ENCODE measurements around the gene EEFSEC.

The EEFSEC gene

GRCh38 chr3:128263946-128264345, 110.7 kb downstream of the EEFSEC start:
- no peak for DNase-seq (ENCODE audit: low read depth)
- TF ChIP-seq CTCF (IDR thresholded peaks at IDR 0.05; ENCODE audit: control insufficient read depth, insufficient read depth, low read depth, low read length, missing control alignments), result no peak
- no peak overlapping the region for H3K4me3 ChIP-seq (ENCODE audit: control insufficient read depth, low read depth, low read length)

GRCh38 chr3:128266453-128266852, 113.2 kb downstream of the EEFSEC start:
- no peak overlapping the region for H3K4me3 ChIP-seq (ENCODE audit: control insufficient read depth, low read depth, low read length)
- DNase-seq (ENCODE audit: low read depth), result no peak
- TF ChIP-seq CTCF (IDR thresholded peaks at IDR 0.05; ENCODE audit: control insufficient read depth, insufficient read depth, low read depth, low read length, missing control alignments), result no peak

GRCh38 chr3:128267541-128267940, 114.3 kb downstream of the EEFSEC start:
- no peak for TF ChIP-seq CTCF (IDR thresholded peaks at IDR 0.05; ENCODE audit: control insufficient read depth, insufficient read depth, low read depth, low read length, missing control alignments)

GRCh38 chr3:128269006-128269775, 115.9 kb downstream of the EEFSEC start:
- DNase-seq (ENCODE audit: low read depth), result no peak
- H3K4me3 ChIP-seq (ENCODE audit: control insufficient read depth, low read depth, low read length), result no peak overlapping the region
- TF ChIP-seq CTCF (IDR thresholded peaks at IDR 0.05; ENCODE audit: control insufficient read depth, insufficient read depth, low read depth, low read length, missing control alignments), result no peak

More at GRCh38 chr3:128267541-128267940, 114.3 kb downstream of the EEFSEC start:
- no peak overlapping the region for H3K4me3 ChIP-seq (ENCODE audit: control insufficient read depth, low read depth, low read length)
- no peak for DNase-seq (ENCODE audit: low read depth)

- H3K4me3 ChIP-seq (ENCODE audit: control insufficient read depth, low read depth, low read length), result no peak overlapping the region
Observed at GRCh38 chr3:128269796-128270195, 116.5 kb downstream of the EEFSEC start.

More at GRCh38 chr3:128269796-128270195, 116.5 kb downstream of the EEFSEC start:
- no peak for DNase-seq (ENCODE audit: low read depth)
- TF ChIP-seq CTCF (IDR thresholded peaks at IDR 0.05; ENCODE audit: control insufficient read depth, insufficient read depth, low read depth, low read length, missing control alignments), result no peak

Data from AG09309 (cell line).